Measurements from ENCODE around the gene SBK1.

The SBK1 gene

GRCh38 chr16:28303132-28303531, 10.8 kb downstream of the SBK1 start:
- no peak for TF ChIP-seq CTCF (IDR thresholded peaks at IDR 0.05; ENCODE audit: insufficient read depth, missing control alignments)
- FAIRE-seq: no peak
- DNase-seq (ENCODE audit: insufficient read length, low spot score): no peak

- no peak for DNase-seq (ENCODE audit: insufficient read length, low spot score)
- FAIRE-seq: no peak
- no peak for TF ChIP-seq CTCF (IDR thresholded peaks at IDR 0.05; ENCODE audit: insufficient read depth, missing control alignments)
Observed at GRCh38 chr16:28304214-28304613, 11.9 kb downstream of the SBK1 start.

DNA sequence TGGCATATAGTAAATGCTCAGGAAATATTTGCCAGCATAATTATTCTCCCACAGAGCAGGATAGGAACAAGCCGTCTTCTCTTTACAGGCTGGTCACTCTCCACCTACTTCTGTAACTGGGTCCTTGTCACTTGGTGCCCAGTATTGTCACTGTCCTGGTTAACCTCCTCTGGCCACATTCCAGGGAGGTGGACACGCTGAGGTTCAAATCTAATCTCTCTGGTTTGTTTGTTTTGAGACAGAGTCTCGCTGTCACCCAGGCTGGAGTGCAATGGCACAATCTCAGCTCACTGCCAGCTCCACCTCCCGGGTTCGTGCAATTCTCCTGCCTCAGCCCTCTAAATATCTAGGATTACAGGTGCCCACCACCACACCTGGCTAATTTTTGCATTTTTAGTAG, 15.6 kb downstream of the SBK1 start:
- FAIRE-seq (no peak), DNase-seq (ENCODE audit: insufficient read length, low spot score) (no peak)
- no peak for TF ChIP-seq CTCF (IDR thresholded peaks at IDR 0.05; ENCODE audit: insufficient read depth, missing control alignments)

DNA sequence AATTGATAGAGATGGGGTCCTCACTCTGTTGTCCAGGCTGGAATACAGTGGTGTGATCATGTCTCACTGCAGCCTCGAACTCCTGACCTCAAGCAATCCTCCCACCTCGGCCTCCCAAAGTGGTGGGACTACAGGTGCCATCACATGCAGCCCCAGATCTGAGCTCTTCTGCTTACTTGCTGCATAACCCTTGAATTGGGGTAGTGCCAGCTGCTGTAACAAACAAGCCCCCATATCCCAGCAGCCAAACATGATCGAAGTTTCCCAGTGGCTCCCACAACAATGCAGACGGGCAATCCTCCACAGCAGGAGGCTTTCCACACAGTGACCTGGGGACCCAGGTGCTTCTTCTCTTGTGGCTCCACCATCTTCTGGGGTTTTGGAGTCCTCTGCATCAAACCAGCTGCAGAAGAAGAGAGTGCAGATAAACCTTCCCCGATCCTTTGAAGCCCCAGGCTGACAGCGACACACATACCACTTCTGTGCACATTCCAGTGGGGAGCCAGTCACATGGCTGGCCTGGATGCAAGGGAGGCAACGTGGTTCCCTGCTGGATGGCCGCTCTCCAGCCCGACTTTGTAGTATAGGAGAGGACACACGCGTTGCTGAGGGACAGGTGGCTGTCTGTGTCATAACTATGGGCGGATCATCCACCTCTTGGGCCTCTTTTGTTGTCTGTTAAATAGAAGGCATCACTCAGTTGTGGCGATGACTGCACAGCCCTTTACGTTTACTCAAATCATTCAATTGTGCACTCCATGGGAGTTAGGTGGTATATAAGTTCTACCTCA, 16.7 kb downstream of the SBK1 start:
- no peak for TF ChIP-seq CTCF (IDR thresholded peaks at IDR 0.05; ENCODE audit: insufficient read depth, missing control alignments)
- DNase-seq (ENCODE audit: insufficient read length, low spot score): no peak
- no peak for FAIRE-seq

DNA sequence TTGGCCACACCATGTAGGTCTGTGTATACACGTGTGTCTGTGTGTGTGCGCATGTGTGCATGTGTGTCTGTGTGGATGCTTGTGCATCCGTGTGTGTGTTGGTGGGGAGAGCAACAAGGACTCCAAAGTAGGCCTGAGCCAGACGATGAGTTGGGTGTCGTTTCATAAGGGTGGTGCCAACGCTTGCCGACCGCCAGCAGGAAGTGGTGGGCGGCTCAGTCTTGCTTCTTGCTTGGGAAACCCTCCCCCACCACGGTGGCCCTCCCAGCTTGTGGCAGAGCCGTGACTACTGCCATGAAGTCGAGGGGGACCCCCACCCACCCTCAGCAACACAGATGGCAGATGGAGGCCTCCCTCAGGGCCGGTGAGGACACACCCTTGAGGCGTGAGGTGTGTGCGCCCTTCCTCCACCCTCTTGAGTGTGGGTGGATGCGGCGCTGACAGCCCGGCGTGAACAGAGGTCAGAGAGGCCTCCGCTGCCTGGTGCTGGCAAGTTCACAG, 17.5 kb downstream of the SBK1 start:
- no peak for TF ChIP-seq CTCF (IDR thresholded peaks at IDR 0.05; ENCODE audit: insufficient read depth, missing control alignments)
- DNase-seq (ENCODE audit: insufficient read length, low spot score) (no peak), FAIRE-seq (no peak)

GRCh38 chr16:28310796-28311195, 18.5 kb downstream of the SBK1 start:
- no peak for DNase-seq (ENCODE audit: insufficient read length, low spot score)
- no peak for TF ChIP-seq CTCF (IDR thresholded peaks at IDR 0.05; ENCODE audit: insufficient read depth, missing control alignments)
- no peak for FAIRE-seq

- DNase-seq (ENCODE audit: insufficient read length, low spot score) (no peak), FAIRE-seq (no peak)
- no peak for TF ChIP-seq CTCF (IDR thresholded peaks at IDR 0.05; ENCODE audit: insufficient read depth, missing control alignments)
Observed at GRCh38 chr16:28311413-28311812, 19.1 kb downstream of the SBK1 start.

Data from D721Med (cell line).